ENCODE data around the gene MEI1.

- no peak for TF ChIP-seq CTCF (IDR thresholded peaks at IDR 0.05; ENCODE audit: low read depth, low read length, poor library complexity, severe bottlenecking)
- no peak for TF ChIP-seq EZH2phosphoT487 (IDR thresholded peaks at IDR 0.05; ENCODE audit: borderline replicate concordance, low read length)
Observed at GRCh38 chr22:41768430-41768829, 69.1 kb downstream of the MEI1 start.

Data from DOHH2 (cell line).